ENCODE measurements around the gene SP6.

DNA sequence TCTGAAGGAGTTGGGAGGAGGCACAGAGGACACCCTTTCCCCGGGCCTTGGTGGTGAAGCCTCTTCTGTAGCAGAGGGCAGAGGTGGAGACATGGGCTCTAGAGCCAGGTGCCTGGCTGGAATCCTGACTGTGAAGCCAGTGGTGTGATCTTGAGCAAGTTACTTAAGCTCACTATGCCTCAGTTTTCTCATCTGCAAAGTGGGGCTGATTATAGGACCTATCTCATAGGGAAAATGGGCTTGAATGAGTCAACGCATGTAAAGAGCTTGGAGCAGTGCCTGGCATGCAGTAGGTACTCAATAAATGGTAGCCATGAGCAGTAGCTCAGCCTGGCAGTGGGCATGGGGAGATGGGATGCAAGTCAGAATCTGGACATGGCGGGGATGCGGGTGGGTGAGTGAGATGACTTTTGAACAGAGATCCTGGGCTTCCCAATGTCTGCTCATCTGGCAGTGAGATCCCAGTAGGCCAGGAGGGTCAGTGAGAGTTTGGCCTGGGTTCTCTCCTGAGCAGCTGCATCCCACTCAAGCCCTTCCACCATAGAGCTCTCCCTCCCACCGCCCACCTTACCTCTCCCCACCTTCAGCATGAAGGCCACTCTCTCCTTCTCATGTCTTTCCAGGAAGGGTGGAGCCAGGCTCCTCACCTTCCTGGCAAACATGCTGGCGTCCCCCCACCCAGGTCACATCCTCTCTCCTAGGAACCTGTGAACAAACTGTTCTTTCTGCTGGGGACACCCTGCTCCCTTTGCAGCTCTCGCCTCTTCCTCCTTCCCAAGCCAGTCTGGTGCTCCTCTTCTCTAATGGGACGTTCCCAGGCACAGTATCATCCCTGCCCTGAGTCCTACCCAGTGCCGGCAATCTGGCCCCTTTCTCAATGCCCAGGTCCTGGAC is 32.0 kb upstream of the SP6 start:
- TF ChIP-seq FOXM1 (IDR thresholded peaks at IDR 0.05; ENCODE audit: borderline replicate concordance, low read depth) (no peak), RAD21 (IDR thresholded peaks at IDR 0.05; ENCODE audit: low read depth) (no peak), EGR1 (IDR thresholded peaks at IDR 0.05) (no peak), REST (IDR thresholded peaks at IDR 0.05; ENCODE audit: low read depth) (no peak), EP300 (IDR thresholded peaks at IDR 0.05; ENCODE audit: borderline replicate concordance) (no peak), CEBPB (IDR thresholded peaks at IDR 0.05) (no peak), YY1 (IDR thresholded peaks at IDR 0.05; ENCODE audit: low read depth) (no peak), CREB1 (IDR thresholded peaks at IDR 0.05; ENCODE audit: low read depth) (no peak)
